Measurements from ENCODE around the gene DYNC1LI1.
"Not testable (repeated sequence)": the region's sequence is repeated elsewhere in the genome, so short reads cannot be mapped to it uniquely, and the experiment has no call there.

DYNC1LI1 gene

GRCh38 chr3:32597656-32598055 lies 27.0 kb upstream of the DYNC1LI1 start:
- TF ChIP-seq POLR2A (IDR thresholded peaks at IDR 0.05; ENCODE audit: low read depth, low read length) (no peak), POLR2AphosphoS5 (IDR thresholded peaks at IDR 0.05; ENCODE audit: low read depth, low read length) (no peak), TAF1 (IDR thresholded peaks at IDR 0.05; ENCODE audit: borderline replicate concordance, low read depth, low read length) (no peak)
- FAIRE-seq (no peak), DNase-seq (ENCODE audit: insufficient read length) (no peak)

- DNase-seq (ENCODE audit: insufficient read length) (no peak), FAIRE-seq (no peak)
- TF ChIP-seq POLR2AphosphoS5 (IDR thresholded peaks at IDR 0.05; ENCODE audit: low read depth, low read length) (no peak), POLR2A (IDR thresholded peaks at IDR 0.05; ENCODE audit: low read depth, low read length) (no peak), TAF1 (IDR thresholded peaks at IDR 0.05; ENCODE audit: borderline replicate concordance, low read depth, low read length) (no peak)
Observed at GRCh38 chr3:32596909-32597369, 26.3 kb upstream of the DYNC1LI1 start.

GRCh38 chr3:32596282-32596908 lies 25.7 kb upstream of the DYNC1LI1 start:
- DNase-seq (ENCODE audit: insufficient read length) = no peak
- TF ChIP-seq TAF1 (IDR thresholded peaks at IDR 0.05; ENCODE audit: borderline replicate concordance, low read depth, low read length) (no peak), POLR2A (IDR thresholded peaks at IDR 0.05; ENCODE audit: low read depth, low read length) (no peak), POLR2AphosphoS5 (IDR thresholded peaks at IDR 0.05; ENCODE audit: low read depth, low read length) (no peak)
- FAIRE-seq = no peak

GRCh38 chr3:32595323-32595722 lies 24.7 kb upstream of the DYNC1LI1 start:
- TF ChIP-seq POLR2AphosphoS5 (IDR thresholded peaks at IDR 0.05; ENCODE audit: low read depth, low read length) (no peak), TAF1 (IDR thresholded peaks at IDR 0.05; ENCODE audit: borderline replicate concordance, low read depth, low read length) (no peak), POLR2A (IDR thresholded peaks at IDR 0.05; ENCODE audit: low read depth, low read length) (no peak)
- no peak for FAIRE-seq
- no peak for DNase-seq (ENCODE audit: insufficient read length)

GRCh38 chr3:32593903-32594525 lies 23.4 kb upstream of the DYNC1LI1 start:
- TF ChIP-seq POLR2A (IDR thresholded peaks at IDR 0.05; ENCODE audit: low read depth, low read length) = no peak
- TF ChIP-seq TAF1 (IDR thresholded peaks at IDR 0.05; ENCODE audit: borderline replicate concordance, low read depth, low read length) = no peak
- TF ChIP-seq POLR2AphosphoS5 (IDR thresholded peaks at IDR 0.05; ENCODE audit: low read depth, low read length) = no peak
- DNase-seq (ENCODE audit: insufficient read length) = no peak
- no peak for FAIRE-seq

- FAIRE-seq (no peak), DNase-seq (ENCODE audit: insufficient read length) (no peak)
- TF ChIP-seq TAF1 (IDR thresholded peaks at IDR 0.05; ENCODE audit: borderline replicate concordance, low read depth, low read length) (no peak), POLR2A (IDR thresholded peaks at IDR 0.05; ENCODE audit: low read depth, low read length) (no peak), POLR2AphosphoS5 (IDR thresholded peaks at IDR 0.05; ENCODE audit: low read depth, low read length) (no peak)
Observed at GRCh38 chr3:32592696-32593353, 22.2 kb upstream of the DYNC1LI1 start.

GRCh38 chr3:32592011-32592410 lies 21.4 kb upstream of the DYNC1LI1 start:
- DNase-seq (ENCODE audit: insufficient read length) = no peak
- no peak for FAIRE-seq
- TF ChIP-seq POLR2A (IDR thresholded peaks at IDR 0.05; ENCODE audit: low read depth, low read length) (no peak), TAF1 (IDR thresholded peaks at IDR 0.05; ENCODE audit: borderline replicate concordance, low read depth, low read length) (no peak), POLR2AphosphoS5 (IDR thresholded peaks at IDR 0.05; ENCODE audit: low read depth, low read length) (no peak)

- TF ChIP-seq TAF1 (IDR thresholded peaks at IDR 0.05; ENCODE audit: borderline replicate concordance, low read depth, low read length) = no peak
- no peak for TF ChIP-seq POLR2A (IDR thresholded peaks at IDR 0.05; ENCODE audit: low read depth, low read length)
- no peak for TF ChIP-seq POLR2AphosphoS5 (IDR thresholded peaks at IDR 0.05; ENCODE audit: low read depth, low read length)
- DNase-seq (ENCODE audit: insufficient read length) = no peak
- FAIRE-seq = no peak
Observed at GRCh38 chr3:32591186-32591585, 20.5 kb upstream of the DYNC1LI1 start.

GRCh38 chr3:32586356-32586755 lies 15.7 kb upstream of the DYNC1LI1 start:
- FAIRE-seq = no peak

GRCh38 chr3:32584660-32585059 lies 14.0 kb upstream of the DYNC1LI1 start:
- FAIRE-seq = no peak
- no peak for DNase-seq (ENCODE audit: insufficient read length)
- TF ChIP-seq POLR2AphosphoS5 (IDR thresholded peaks at IDR 0.05; ENCODE audit: low read depth, low read length) (no peak), POLR2A (IDR thresholded peaks at IDR 0.05; ENCODE audit: low read depth, low read length) (no peak), TAF1 (IDR thresholded peaks at IDR 0.05; ENCODE audit: borderline replicate concordance, low read depth, low read length) (no peak)

More at GRCh38 chr3:32586356-32586755, 15.7 kb upstream of the DYNC1LI1 start:
- no peak for DNase-seq (ENCODE audit: insufficient read length)
- TF ChIP-seq POLR2AphosphoS5 (IDR thresholded peaks at IDR 0.05; ENCODE audit: low read depth, low read length) (no peak), POLR2A (IDR thresholded peaks at IDR 0.05; ENCODE audit: low read depth, low read length) (no peak), TAF1 (IDR thresholded peaks at IDR 0.05; ENCODE audit: borderline replicate concordance, low read depth, low read length) (no peak)

- FAIRE-seq = no peak
- no peak for DNase-seq (ENCODE audit: insufficient read length)
- TF ChIP-seq POLR2A (IDR thresholded peaks at IDR 0.05; ENCODE audit: low read depth, low read length) = no peak
- no peak for TF ChIP-seq TAF1 (IDR thresholded peaks at IDR 0.05; ENCODE audit: borderline replicate concordance, low read depth, low read length)
- no peak for TF ChIP-seq POLR2AphosphoS5 (IDR thresholded peaks at IDR 0.05; ENCODE audit: low read depth, low read length)
Observed at GRCh38 chr3:32583708-32584107, 13.1 kb upstream of the DYNC1LI1 start.

- not testable (repeated sequence) for FAIRE-seq; DNase-seq (ENCODE audit: insufficient read length)
Observed at GRCh38 chr3:32578669-32579068, 8.0 kb upstream of the DYNC1LI1 start.

Data from GM12892 (cell line).